Mesendoderm (in vitro differentiated cells): Measurements from ENCODE around the gene MYO7A.

ENCODE experiments used
- DNase-seq: peaks from one replicate; pipeline ENCODE4 v3.0.0; 2013
- H2AK5ac ChIP-seq: 2 replicates; pipeline ENCODE4 v1.6.1; 2013; ENCODE audit warnings: low read length, inconsistent platforms
- H2BK120ac ChIP-seq: 2 replicates; pipeline ENCODE4 v1.6.1; 2013; ENCODE audit warnings: low read depth, mild to moderate bottlenecking, low read length, moderate library complexity, mixed read lengths
- H2BK15ac ChIP-seq: replicated peaks from 2 replicates; pipeline ENCODE4 v1.6.1; 2013; ENCODE audit warnings: low read depth, mild to moderate bottlenecking, moderate library complexity
- H2BK5ac ChIP-seq: 2 replicates; pipeline ENCODE4 v1.6.1; 2013; ENCODE audit warnings: low read length, inconsistent platforms
- H3K18ac ChIP-seq: 2 replicates; pipeline ENCODE4 v1.6.1; 2013; ENCODE audit warnings: mild to moderate bottlenecking, low read length, mixed read lengths
- H3K23ac ChIP-seq: one replicate; pipeline ENCODE4 v1.6.1; 2013; ENCODE audit warnings: low read length
- H3K27ac ChIP-seq: 2 replicates; pipeline ENCODE4 v1.5.1; 2013; ENCODE audit warnings: low read depth, mild to moderate bottlenecking, inconsistent platforms, low read length, moderate library complexity
- H3K27me3 ChIP-seq: 2 replicates; pipeline ENCODE4 v1.6.1; 2013; ENCODE audit warnings: low read length, control low read depth, mild to moderate bottlenecking, inconsistent platforms; ENCODE audit not compliant: insufficient read depth, poor library complexity
- H3K36me3 ChIP-seq: 2 replicates; pipeline ENCODE4 v1.6.1; 2013; ENCODE audit warnings: low read length, inconsistent platforms; ENCODE audit not compliant: control insufficient read depth, insufficient read depth
- H3K4ac ChIP-seq: one replicate; pipeline ENCODE4 v1.6.1; 2013; ENCODE audit warnings: low read depth, mild to moderate bottlenecking, low read length, moderate library complexity
- H3K4me1 ChIP-seq: 2 replicates; pipeline ENCODE4 v1.6.1; 2013; ENCODE audit warnings: low read depth, low read length, inconsistent platforms; ENCODE audit not compliant: control insufficient read depth
- H3K4me2 ChIP-seq: 2 replicates; pipeline ENCODE4 v1.6.1; 2013; ENCODE audit warnings: low read length
- H3K4me3 ChIP-seq: 2 replicates; pipeline ENCODE4 v1.5.1; 2013; ENCODE audit warnings: mild to moderate bottlenecking, low read length
- H3K56ac ChIP-seq: one replicate; pipeline ENCODE4 v1.6.1; 2013; ENCODE audit warnings: low read length
- H3K79me1 ChIP-seq: 2 replicates; pipeline ENCODE4 v1.6.1; 2013; ENCODE audit warnings: low read length, inconsistent platforms
- H3K79me2 ChIP-seq: 2 replicates; pipeline ENCODE4 v1.6.1; 2013; ENCODE audit warnings: mild to moderate bottlenecking, low read length; ENCODE audit not compliant: control insufficient read depth, insufficient read depth
- H3K9ac ChIP-seq: 2 replicates; pipeline ENCODE4 v1.6.1; 2013; ENCODE audit warnings: low read length, inconsistent platforms
- H4K5ac ChIP-seq: one replicate; pipeline ENCODE4 v1.6.1; 2013; ENCODE audit warnings: low read length
- H4K8ac ChIP-seq: one replicate; pipeline ENCODE4 v1.6.1; 2013; ENCODE audit warnings: low read depth, mild to moderate bottlenecking, control low read depth, low read length, moderate library complexity
- WGBS: extraction: QIAGEN DNeasy Blood & Tissue Kit; methylation state at CpG from one replicate; pipeline ENCODE4 v1.1.7; 2013; ENCODE audit warnings: low lambda C conversion rate, missing lambda C conversion rate; ENCODE audit not compliant: insufficient coverage; ENCODE audit errors: extremely low coverage; 5-methylcytosine and 5-hydroxymethylcytosine counted together

Gene MYO7A

DNA sequence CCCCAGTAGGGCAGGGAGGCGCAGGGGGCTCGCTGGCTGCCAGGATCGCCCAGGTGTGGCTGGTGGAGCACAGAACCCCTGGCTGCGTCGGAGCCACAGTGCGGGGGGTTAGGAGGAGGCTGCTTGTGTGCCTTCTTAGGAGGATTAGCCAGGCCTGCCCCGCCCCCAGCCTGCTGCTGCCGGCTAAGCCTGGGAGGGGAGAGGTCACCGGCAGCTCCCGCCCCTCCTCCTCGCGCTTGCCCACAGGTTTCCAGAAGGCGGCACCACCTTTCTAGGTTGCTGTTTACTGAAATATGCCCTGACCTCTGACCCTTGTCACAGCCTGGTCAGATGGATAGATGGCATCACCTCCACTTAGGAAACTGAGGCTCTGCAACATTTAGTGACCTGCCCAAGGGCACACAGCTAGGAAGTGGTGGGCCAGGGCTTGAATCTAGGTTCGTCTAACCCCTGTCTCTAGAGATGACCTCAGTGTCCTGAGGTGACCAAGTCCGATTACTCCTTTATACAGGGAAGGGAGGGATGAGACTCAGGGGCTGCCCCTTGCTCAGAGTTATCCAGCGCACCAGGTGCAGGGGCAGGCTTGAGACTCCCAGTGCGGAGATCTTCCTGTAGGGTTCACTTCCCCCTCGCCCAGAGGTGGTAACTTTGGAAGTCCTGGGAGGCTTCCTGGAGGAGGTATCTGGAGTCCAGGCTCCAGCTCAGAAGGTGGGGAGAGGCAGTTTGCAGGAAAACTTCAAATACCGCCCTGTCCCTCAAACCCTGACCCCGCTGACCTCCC is 44.0 kb downstream of the MYO7A start:
- H3K4ac ChIP-seq, result no peak overlapping the region
- H3K9ac ChIP-seq, result peak overlapping the region; percentile 52
- no peak overlapping the region for H2BK15ac ChIP-seq
- no peaks in the 10 kb centered on the region for H3K27me3 ChIP-seq
- no peaks in the 10 kb centered on the region for H3K79me1 ChIP-seq
- H3K27ac ChIP-seq, result no peak overlapping the region
- H3K23ac ChIP-seq, result no peak overlapping the region
- H3K4me2 ChIP-seq, result peak overlapping the region; percentile 18
- H2BK120ac ChIP-seq, result no peak overlapping the region
- peak; percentile 88 for DNase-seq
- H3K79me2 ChIP-seq, result no peaks in the 10 kb centered on the region
- H2AK5ac ChIP-seq, result no peak overlapping the region
- H2BK5ac ChIP-seq, result peak overlapping the region; percentile 23
- H3K36me3 ChIP-seq, result no peaks in the 10 kb centered on the region
- no peak overlapping the region for H4K8ac ChIP-seq
- H3K4me1 ChIP-seq, result peaks cover 17% of the 10 kb centered on the region
- peak overlapping the region; percentile 84 for H3K56ac ChIP-seq
- H4K5ac ChIP-seq, result no peak overlapping the region
- WGBS, result no CpG with 5 or more reads among the region's 20 CpGs
- no peak overlapping the region for H3K4me3 ChIP-seq
- no peak overlapping the region for H3K18ac ChIP-seq

DNA sequence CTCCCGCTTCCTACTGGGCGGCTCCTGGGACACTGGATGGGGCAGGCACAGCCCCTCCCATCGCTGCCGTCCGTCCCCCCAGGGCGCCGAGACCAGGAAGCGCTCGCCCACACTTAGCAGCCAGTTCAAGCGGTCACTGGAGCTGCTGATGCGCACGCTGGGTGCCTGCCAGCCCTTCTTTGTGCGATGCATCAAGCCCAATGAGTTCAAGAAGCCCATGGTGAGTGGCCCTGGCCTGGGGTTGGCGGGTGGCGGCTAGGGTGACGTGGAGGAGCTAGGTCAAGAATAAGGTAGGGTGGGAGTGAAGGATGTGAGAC is 44.6 kb downstream of the MYO7A start:
- H2BK5ac ChIP-seq, result no peak overlapping the region
- no peak overlapping the region for H3K18ac ChIP-seq
- no peaks in the 10 kb centered on the region for H3K79me2 ChIP-seq
- H3K27ac ChIP-seq, result no peak overlapping the region
- no peaks in the 10 kb centered on the region for H3K36me3 ChIP-seq
- H3K4me2 ChIP-seq, result no peak overlapping the region
- no peak overlapping the region for H2AK5ac ChIP-seq
- H3K4me3 ChIP-seq, result no peak overlapping the region
- H3K4me1 ChIP-seq, result peaks cover 17% of the 10 kb centered on the region
- no peak overlapping the region for H2BK120ac ChIP-seq
- WGBS, result no CpG with 5 or more reads among the region's 16 CpGs
- no peaks in the 10 kb centered on the region for H3K27me3 ChIP-seq
- no peak overlapping the region for H4K8ac ChIP-seq
- H3K56ac ChIP-seq, result no peak overlapping the region
- no peak overlapping the region for H3K9ac ChIP-seq
- H4K5ac ChIP-seq, result no peak overlapping the region
- H3K23ac ChIP-seq, result no peak overlapping the region
- no peak overlapping the region for H3K4ac ChIP-seq
- no peak for DNase-seq
- H3K79me1 ChIP-seq, result no peaks in the 10 kb centered on the region
- H2BK15ac ChIP-seq, result no peak overlapping the region

DNA sequence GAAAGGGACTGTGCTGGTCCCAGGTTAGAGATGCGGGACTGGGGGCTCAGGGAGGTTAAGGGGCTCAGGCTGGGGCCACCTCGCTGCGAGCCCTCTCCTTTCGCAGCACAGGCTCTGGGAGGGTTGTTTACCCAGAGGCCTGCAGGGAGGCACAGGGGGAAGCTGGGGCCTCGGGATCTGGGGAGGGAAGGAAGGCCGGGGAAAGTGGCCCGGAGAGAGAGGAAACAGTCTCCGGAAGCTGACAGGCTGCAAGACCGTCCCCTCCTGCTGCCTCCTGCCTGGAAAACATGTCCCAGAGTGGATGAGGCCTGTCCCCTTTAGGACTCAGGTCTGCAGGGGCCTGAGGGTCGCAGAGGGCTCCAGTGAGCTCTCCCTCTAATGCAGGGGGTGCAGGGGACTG is 45.4 kb downstream of the MYO7A start:
- Histone ChIP-seq H3K36me3 (no peaks in the 10 kb centered on the region), H2BK15ac (no peak overlapping the region), H2AK5ac (no peak overlapping the region), H3K27me3 (no peaks in the 10 kb centered on the region), H3K79me2 (no peaks in the 10 kb centered on the region), H2BK5ac (no peak overlapping the region), H3K79me1 (no peaks in the 10 kb centered on the region), H2BK120ac (no peak overlapping the region), H3K4me2 (no peak overlapping the region), H4K8ac (no peak overlapping the region), H3K9ac (no peak overlapping the region), H3K56ac (peak overlapping the region; percentile 46), H3K27ac (no peak overlapping the region), H3K4ac (no peak overlapping the region), H3K4me3 (no peak overlapping the region), H3K23ac (peak overlapping the region; percentile 20), H3K4me1 (peaks cover 17% of the 10 kb centered on the region), H3K18ac (no peak overlapping the region), H4K5ac (no peak overlapping the region)
- no peak for DNase-seq
- WGBS, result no CpG with 5 or more reads among the region's 10 CpGs

DNA sequence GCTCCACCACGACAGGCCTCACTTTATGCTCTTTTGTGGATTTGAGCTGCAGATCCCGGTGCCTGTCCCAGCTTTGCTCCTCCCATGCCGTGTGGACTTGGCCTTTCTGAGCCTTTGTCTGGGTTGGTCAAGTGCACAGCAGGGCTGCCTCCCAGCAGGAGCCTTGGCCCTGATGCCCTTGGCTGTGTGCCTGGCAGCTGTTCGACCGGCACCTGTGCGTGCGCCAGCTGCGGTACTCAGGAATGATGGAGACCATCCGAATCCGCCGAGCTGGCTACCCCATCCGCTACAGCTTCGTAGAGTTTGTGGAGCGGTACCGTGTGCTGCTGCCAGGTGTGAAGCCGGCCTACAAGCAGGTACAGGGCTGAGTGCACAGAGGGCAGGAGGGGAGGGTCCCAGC is 46.5 kb downstream of the MYO7A start:
- Histone ChIP-seq H3K9ac (no peak overlapping the region), H3K23ac (no peak overlapping the region), H3K18ac (no peak overlapping the region), H3K4me2 (no peak overlapping the region), H3K36me3 (no peaks in the 10 kb centered on the region), H3K79me1 (no peaks in the 10 kb centered on the region), H3K56ac (no peak overlapping the region), H3K4me3 (no peak overlapping the region), H2BK15ac (no peak overlapping the region), H2AK5ac (no peak overlapping the region), H3K4ac (no peak overlapping the region), H3K4me1 (peaks cover 17% of the 10 kb centered on the region), H2BK5ac (no peak overlapping the region), H4K5ac (no peak overlapping the region), H3K27ac (no peak overlapping the region), H4K8ac (no peak overlapping the region), H3K27me3 (no peaks in the 10 kb centered on the region), H2BK120ac (no peak overlapping the region), H3K79me2 (no peaks in the 10 kb centered on the region)
- DNase-seq, result peak; percentile 18
- no CpG with 5 or more reads among the region's 16 CpGs for WGBS

DNA sequence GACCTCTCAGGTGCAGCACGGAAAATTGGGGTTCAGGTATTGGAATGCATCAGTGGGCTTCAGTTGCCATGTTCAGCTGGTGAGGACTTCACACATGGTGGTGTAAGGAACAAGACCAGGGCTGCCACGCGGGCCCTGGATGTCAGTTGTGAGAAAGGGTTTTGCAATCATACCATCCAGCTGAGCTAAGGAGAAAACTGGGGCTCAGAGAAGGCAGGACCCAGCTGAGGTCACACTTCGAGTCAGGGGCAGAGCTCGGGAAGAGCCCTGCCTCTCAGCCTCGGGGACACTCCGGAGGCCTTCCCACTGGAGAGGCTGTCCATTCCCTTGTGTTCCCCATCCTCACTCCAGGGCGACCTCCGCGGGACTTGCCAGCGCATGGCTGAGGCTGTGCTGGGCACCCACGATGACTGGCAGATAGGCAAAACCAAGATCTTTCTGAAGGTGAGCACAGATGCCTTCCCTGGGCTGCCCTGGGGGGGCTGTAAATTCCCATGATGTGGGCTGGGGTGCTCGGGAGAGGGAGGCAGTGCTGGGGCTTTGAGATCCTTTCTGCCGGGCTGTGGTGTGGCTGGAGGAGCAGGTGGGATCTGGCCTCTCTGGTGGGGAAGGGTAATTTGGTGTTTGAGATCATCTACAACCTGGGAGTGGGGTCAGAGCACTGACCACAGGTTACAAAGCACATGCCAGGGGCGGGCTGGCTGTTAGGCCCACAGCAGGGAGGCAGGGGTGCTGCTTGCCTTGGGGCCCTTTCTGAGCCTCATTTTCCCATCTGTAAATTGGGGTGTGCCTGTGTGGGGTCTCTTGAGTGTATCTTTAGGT is 47.2 kb downstream of the MYO7A start:
- no peak overlapping the region for H2BK15ac ChIP-seq

More for the DNA sequence above, 47.2 kb downstream of the MYO7A start:
- Histone ChIP-seq H2AK5ac (no peak overlapping the region), H2BK5ac (no peak overlapping the region), H3K9ac (no peak overlapping the region), H3K27me3 (no peaks in the 10 kb centered on the region), H2BK120ac (no peak overlapping the region), H3K4me2 (no peak overlapping the region), H4K8ac (no peak overlapping the region), H3K23ac (no peak overlapping the region), H3K27ac (peak overlapping the region; percentile 5), H3K18ac (no peak overlapping the region), H3K79me1 (no peaks in the 10 kb centered on the region), H4K5ac (no peak overlapping the region), H3K4me1 (peaks cover 17% of the 10 kb centered on the region), H3K4me3 (no peak overlapping the region), H3K4ac (no peak overlapping the region), H3K56ac (peak overlapping the region; percentile 74), H3K79me2 (no peaks in the 10 kb centered on the region), H3K36me3 (no peaks in the 10 kb centered on the region)
- no peak for DNase-seq
- WGBS, result no CpG with 5 or more reads among the region's 15 CpGs
